ENCODE data around the gene CHSY3.

DNA sequence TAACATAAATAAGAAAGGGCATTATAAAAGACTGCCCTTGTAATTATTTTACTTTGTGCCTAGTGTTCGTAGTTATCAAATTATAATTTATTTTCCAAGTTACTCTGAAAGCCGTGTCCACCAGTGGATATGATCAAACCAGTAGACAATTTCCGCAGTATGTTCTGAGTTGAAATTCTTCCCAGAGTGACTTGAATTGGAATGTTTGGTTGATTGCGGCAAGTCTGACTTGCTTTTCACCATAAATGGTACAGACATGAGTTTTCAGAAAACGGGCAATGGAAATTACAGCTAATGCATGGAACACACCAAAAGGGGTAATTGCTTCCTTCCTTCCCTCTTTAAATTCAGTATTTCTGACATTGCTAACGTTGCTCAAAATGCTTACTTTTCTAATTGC, 56.6 kb downstream of the CHSY3 start:
- TF ChIP-seq TCF7L2 (IDR thresholded peaks at IDR 0.05; ENCODE audit: borderline replicate concordance, low read depth, low read length) = no peak
- TF ChIP-seq PRDM1 (tag by site-specific recombination; IDR thresholded peaks at IDR 0.05) = no peak
- no peak for TF ChIP-seq ZNF133 (tag by site-specific recombination; IDR thresholded peaks at IDR 0.05)
- TF ChIP-seq, protein P1, sequence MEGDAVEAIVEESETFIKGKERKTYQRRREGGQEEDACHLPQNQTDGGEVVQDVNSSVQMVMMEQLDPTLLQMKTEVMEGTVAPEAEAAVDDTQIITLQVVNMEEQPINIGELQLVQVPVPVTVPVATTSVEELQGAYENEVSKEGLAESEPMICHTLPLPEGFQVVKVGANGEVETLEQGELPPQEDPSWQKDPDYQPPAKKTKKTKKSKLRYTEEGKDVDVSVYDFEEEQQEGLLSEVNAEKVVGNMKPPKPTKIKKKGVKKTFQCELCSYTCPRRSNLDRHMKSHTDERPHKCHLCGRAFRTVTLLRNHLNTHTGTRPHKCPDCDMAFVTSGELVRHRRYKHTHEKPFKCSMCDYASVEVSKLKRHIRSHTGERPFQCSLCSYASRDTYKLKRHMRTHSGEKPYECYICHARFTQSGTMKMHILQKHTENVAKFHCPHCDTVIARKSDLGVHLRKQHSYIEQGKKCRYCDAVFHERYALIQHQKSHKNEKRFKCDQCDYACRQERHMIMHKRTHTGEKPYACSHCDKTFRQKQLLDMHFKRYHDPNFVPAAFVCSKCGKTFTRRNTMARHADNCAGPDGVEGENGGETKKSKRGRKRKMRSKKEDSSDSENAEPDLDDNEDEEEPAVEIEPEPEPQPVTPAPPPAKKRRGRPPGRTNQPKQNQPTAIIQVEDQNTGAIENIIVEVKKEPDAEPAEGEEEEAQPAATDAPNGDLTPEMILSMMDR (tag by site-specific recombination; IDR thresholded peaks at IDR 0.05) = no peak
- no peak for TF ChIP-seq RBAK (tag by site-specific recombination; IDR thresholded peaks at IDR 0.05)
- TF ChIP-seq ZNF23 (tag by site-specific recombination; IDR thresholded peaks at IDR 0.05; ENCODE audit: borderline replicate concordance) = no peak
- no peak for TF ChIP-seq ZNF354C (tag by site-specific recombination; IDR thresholded peaks at IDR 0.05; ENCODE audit: borderline replicate concordance, low read depth)
- TF ChIP-seq, protein P2, sequence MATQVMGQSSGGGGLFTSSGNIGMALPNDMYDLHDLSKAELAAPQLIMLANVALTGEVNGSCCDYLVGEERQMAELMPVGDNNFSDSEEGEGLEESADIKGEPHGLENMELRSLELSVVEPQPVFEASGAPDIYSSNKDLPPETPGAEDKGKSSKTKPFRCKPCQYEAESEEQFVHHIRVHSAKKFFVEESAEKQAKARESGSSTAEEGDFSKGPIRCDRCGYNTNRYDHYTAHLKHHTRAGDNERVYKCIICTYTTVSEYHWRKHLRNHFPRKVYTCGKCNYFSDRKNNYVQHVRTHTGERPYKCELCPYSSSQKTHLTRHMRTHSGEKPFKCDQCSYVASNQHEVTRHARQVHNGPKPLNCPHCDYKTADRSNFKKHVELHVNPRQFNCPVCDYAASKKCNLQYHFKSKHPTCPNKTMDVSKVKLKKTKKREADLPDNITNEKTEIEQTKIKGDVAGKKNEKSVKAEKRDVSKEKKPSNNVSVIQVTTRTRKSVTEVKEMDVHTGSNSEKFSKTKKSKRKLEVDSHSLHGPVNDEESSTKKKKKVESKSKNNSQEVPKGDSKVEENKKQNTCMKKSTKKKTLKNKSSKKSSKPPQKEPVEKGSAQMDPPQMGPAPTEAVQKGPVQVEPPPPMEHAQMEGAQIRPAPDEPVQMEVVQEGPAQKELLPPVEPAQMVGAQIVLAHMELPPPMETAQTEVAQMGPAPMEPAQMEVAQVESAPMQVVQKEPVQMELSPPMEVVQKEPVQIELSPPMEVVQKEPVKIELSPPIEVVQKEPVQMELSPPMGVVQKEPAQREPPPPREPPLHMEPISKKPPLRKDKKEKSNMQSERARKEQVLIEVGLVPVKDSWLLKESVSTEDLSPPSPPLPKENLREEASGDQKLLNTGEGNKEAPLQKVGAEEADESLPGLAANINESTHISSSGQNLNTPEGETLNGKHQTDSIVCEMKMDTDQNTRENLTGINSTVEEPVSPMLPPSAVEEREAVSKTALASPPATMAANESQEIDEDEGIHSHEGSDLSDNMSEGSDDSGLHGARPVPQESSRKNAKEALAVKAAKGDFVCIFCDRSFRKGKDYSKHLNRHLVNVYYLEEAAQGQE (tag by site-specific recombination; IDR thresholded peaks at IDR 0.05) = no peak

Data from HEK293 (cell line).